ENCODE results near the gene TRIM28. TPM values are rescaled to one million over a fixed set of nuclear protein-coding genes. Genes with fewer than 3 reads are reported as not detected.

TRIM28 gene
- total and polyA plus RNA-seq, 2 experiments from 2014 or later = 159 to 191 TPM

DNA sequence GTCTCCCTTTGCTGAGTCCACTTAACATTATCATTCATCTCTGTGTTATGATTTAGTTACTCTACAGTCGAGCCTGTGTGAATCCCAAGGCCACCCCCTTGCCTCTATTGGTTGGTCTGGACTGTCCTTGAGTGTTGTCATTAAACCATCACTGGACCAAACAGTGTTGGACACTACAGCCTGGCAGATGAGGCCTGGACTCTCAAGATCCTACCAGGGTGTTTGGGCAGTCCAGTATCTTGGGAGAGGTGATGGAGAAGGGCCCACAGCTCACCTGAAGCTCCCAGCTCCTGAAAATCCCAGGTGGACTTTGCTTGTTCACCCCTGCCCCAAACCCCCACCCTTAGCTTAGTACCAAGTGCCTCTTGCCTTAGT, 7.2 kb downstream of the TRIM28 start:
- H2AFZ ChIP-seq = no peak overlapping the region
- no peak for DNase-seq (ENCODE audit: low spot score)
- H3K79me2 ChIP-seq = peaks cover 60% of the 10 kb centered on the region
- TF ChIP-seq EZH2phosphoT487 (IDR thresholded peaks at IDR 0.05; ENCODE audit: low read depth, severe bottlenecking, unreplicated experiment) (no peak), EZH2 (IDR thresholded peaks at IDR 0.05; ENCODE audit: borderline replicate concordance) (no peak)
- TF ChIP-seq, protein P1, sequence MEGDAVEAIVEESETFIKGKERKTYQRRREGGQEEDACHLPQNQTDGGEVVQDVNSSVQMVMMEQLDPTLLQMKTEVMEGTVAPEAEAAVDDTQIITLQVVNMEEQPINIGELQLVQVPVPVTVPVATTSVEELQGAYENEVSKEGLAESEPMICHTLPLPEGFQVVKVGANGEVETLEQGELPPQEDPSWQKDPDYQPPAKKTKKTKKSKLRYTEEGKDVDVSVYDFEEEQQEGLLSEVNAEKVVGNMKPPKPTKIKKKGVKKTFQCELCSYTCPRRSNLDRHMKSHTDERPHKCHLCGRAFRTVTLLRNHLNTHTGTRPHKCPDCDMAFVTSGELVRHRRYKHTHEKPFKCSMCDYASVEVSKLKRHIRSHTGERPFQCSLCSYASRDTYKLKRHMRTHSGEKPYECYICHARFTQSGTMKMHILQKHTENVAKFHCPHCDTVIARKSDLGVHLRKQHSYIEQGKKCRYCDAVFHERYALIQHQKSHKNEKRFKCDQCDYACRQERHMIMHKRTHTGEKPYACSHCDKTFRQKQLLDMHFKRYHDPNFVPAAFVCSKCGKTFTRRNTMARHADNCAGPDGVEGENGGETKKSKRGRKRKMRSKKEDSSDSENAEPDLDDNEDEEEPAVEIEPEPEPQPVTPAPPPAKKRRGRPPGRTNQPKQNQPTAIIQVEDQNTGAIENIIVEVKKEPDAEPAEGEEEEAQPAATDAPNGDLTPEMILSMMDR (IDR thresholded peaks at IDR 0.05; ENCODE audit: poor library complexity) = no peak
- H4K20me1 ChIP-seq (ENCODE audit: insufficient read depth, poor library complexity, severe bottlenecking) = peaks cover 29% of the 10 kb centered on the region
- no peaks in the 10 kb centered on the region for H3K27me3 ChIP-seq
- H3K27ac ChIP-seq = no peak overlapping the region
- peaks cover 23% of the 10 kb centered on the region for H3K4me1 ChIP-seq (ENCODE audit: insufficient read depth)
- H3K4me2 ChIP-seq = no peak overlapping the region
- 91% methylated on average over 1 of the region's 1 CpG for WGBS (ENCODE audit: low lambda C conversion rate, missing lambda C conversion rate)
- peaks cover 4% of the 10 kb centered on the region for H3K36me3 ChIP-seq (replicated peaks; ENCODE audit: insufficient read depth, low read depth)
- no peaks in the 10 kb centered on the region for H3K9me2 ChIP-seq (replicated peaks; ENCODE audit: insufficient read depth)
- H3K9me3 ChIP-seq (ENCODE audit: low read depth) = no peaks in the 10 kb centered on the region
- no peak overlapping the region for H3K4me3 ChIP-seq

DNA sequence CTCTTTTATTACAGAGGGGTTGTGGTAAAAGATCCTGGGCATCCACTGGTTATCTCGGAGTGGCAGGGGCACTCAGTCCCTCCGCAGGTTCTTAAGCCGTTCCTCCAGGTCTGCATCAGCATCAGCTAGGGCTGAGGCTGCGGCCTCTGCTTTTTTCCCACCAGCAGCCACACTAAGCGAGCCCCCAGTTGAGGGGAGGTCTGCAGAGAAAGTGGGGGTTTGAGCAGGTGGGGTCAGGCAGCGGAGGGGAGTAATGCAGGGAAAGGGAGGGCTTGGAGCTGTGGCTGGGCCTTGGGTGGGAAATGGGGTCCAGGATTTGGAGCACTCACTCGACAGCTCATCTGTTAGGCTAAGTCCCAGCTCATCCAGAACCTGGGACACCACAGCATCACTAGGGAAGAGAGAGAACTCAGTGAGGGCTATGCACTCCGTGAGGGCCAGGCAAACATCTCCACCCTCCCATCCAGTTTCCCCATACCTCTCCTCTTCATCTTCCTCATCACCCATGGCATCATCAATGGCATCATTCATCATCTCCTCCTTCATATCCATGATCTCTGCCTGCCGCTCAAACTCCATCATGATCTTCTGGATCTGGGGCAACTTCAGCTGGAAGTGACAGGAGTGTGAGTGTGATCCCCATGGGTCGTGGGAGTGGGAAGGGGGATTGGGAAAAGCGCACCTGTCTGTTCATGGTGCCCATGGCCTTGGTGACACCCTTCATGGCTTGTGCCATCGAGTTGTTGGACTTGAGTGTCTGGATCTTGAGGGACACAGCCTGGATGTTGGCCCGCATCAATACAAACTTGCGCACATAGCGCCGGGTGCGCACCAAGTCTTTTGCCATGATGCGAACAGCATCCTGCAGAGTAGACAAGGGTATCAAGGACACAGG, 8.0 kb downstream of the TRIM28 start:
- H2AFZ ChIP-seq = no peak overlapping the region
- H4K20me1 ChIP-seq (ENCODE audit: insufficient read depth, poor library complexity, severe bottlenecking) = peaks cover 22% of the 10 kb centered on the region
- H3K4me2 ChIP-seq = no peak overlapping the region
- H3K36me3 ChIP-seq (replicated peaks; ENCODE audit: insufficient read depth, low read depth) = peaks cover 4% of the 10 kb centered on the region
- 96% methylated on average over 17 of the region's 18 CpGs for WGBS (ENCODE audit: low lambda C conversion rate, missing lambda C conversion rate)
- peak; percentile 4 for DNase-seq (ENCODE audit: low spot score)
- H3K4me3 ChIP-seq = no peak overlapping the region
- H3K27ac ChIP-seq = no peak overlapping the region
- no peaks in the 10 kb centered on the region for H3K9me2 ChIP-seq (replicated peaks; ENCODE audit: insufficient read depth)
- H3K9me3 ChIP-seq (ENCODE audit: low read depth) = no peaks in the 10 kb centered on the region
- TF ChIP-seq, protein P1 (IDR thresholded peaks at IDR 0.05; ENCODE audit: poor library complexity) = no peak
- no peak for TF ChIP-seq EZH2 (IDR thresholded peaks at IDR 0.05; ENCODE audit: borderline replicate concordance)
- no peak for TF ChIP-seq EZH2phosphoT487 (IDR thresholded peaks at IDR 0.05; ENCODE audit: low read depth, severe bottlenecking, unreplicated experiment)
- H3K79me2 ChIP-seq = peaks cover 60% of the 10 kb centered on the region
- peaks cover 20% of the 10 kb centered on the region for H3K4me1 ChIP-seq (ENCODE audit: insufficient read depth)
- H3K27me3 ChIP-seq = no peaks in the 10 kb centered on the region

DNA sequence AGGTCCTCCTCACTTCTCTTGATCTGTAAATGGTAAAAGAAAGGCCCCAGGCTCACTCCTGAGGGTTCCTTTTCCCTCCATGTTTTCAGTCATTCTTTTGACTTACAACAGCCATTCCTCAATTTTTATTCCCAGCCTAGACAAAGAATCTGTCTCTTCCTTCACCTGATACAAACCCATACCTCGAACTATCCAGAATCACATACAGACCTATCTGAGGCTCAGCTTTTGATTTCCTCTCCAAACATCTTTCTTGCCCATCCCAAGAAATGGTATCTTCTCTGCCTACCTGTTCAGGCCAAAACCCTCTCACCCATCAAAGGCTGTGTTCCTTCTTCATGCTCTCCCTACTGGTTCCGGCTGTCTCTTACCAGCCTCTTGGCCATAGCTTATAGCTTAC, 8.8 kb downstream of the TRIM28 start:
- WGBS (ENCODE audit: low lambda C conversion rate, missing lambda C conversion rate) = 97% methylated on average over 2 of the region's 2 CpGs
- Histone ChIP-seq H4K20me1 (ENCODE audit: insufficient read depth, poor library complexity, severe bottlenecking) (peaks cover 14% of the 10 kb centered on the region), H3K27ac (no peak overlapping the region), H3K4me1 (ENCODE audit: insufficient read depth) (peaks cover 19% of the 10 kb centered on the region), H3K4me2 (no peak overlapping the region), H3K36me3 (replicated peaks; ENCODE audit: insufficient read depth, low read depth) (peaks cover 4% of the 10 kb centered on the region), H2AFZ (no peak overlapping the region), H3K9me3 (ENCODE audit: low read depth) (no peaks in the 10 kb centered on the region), H3K9me2 (replicated peaks; ENCODE audit: insufficient read depth) (no peaks in the 10 kb centered on the region), H3K4me3 (no peak overlapping the region), H3K79me2 (peaks cover 60% of the 10 kb centered on the region), H3K27me3 (no peaks in the 10 kb centered on the region)
- DNase-seq (ENCODE audit: low spot score) = no peak
- TF ChIP-seq EZH2 (IDR thresholded peaks at IDR 0.05; ENCODE audit: borderline replicate concordance) = no peak
- no peak for TF ChIP-seq EZH2phosphoT487 (IDR thresholded peaks at IDR 0.05; ENCODE audit: low read depth, severe bottlenecking, unreplicated experiment)
- TF ChIP-seq, protein P1 (IDR thresholded peaks at IDR 0.05; ENCODE audit: poor library complexity) = no peak

Data from hepatocyte (in vitro differentiated cells).